A673 (cell line): ENCODE measurements around the gene GLT1D1.

Source experiments
- EZH2 ChIP-seq: fragments of 200-600 bp; sonication (generic); IDR thresholded peaks from 2 replicates; pipeline ENCODE4 v1.6.1; 2017; ENCODE audit warnings: borderline replicate concordance, low read depth, mild to moderate bottlenecking, mixed read lengths, antibody characterized with exemption, low read length; ENCODE audit not compliant: poor library complexity, severe bottlenecking
- TF ChIP-seq, protein P1 (sequence below): fragments of 300-800, 200-600 bp; sonication (generic); conservative IDR thresholded peaks from 2 replicates; pipeline ENCODE4 v1.5.1; 2017; ENCODE audit warnings: low read depth, mild to moderate bottlenecking, antibody characterized with exemption, low read length, moderate library complexity, mixed read lengths

DNA sequence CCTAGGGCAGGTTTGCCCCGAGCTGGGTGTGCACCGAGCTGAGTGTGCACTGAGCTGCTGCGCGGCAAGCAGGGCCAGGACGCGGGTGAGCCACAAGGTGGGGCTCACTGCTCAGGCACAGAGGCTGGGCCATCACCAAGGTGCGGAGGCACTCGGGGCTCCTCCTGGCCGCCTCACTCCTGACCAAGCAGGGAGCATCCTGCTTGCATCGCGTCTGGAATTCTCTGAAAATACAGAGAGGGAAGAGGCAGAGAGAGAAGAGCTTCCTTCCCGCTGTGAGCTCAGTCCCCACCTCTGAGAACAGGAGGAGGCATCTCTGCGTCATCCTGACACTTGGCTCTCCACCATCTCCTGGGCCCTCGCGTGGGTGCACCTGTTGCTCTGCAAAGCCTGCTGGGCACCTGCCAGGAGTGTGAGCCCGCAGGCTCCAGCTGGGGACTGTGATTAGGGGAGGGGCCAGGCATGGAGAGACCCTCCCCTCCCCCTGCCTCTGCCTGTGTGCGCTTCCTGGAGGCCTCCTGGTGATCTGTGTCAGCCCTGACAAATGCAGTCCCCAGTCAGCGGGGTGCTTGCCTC lies 116.3 kb downstream of the GLT1D1 start:
- TF ChIP-seq, protein P1, sequence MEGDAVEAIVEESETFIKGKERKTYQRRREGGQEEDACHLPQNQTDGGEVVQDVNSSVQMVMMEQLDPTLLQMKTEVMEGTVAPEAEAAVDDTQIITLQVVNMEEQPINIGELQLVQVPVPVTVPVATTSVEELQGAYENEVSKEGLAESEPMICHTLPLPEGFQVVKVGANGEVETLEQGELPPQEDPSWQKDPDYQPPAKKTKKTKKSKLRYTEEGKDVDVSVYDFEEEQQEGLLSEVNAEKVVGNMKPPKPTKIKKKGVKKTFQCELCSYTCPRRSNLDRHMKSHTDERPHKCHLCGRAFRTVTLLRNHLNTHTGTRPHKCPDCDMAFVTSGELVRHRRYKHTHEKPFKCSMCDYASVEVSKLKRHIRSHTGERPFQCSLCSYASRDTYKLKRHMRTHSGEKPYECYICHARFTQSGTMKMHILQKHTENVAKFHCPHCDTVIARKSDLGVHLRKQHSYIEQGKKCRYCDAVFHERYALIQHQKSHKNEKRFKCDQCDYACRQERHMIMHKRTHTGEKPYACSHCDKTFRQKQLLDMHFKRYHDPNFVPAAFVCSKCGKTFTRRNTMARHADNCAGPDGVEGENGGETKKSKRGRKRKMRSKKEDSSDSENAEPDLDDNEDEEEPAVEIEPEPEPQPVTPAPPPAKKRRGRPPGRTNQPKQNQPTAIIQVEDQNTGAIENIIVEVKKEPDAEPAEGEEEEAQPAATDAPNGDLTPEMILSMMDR = peak; percentile 49
- no peak for TF ChIP-seq EZH2
